Epithelial cell of proximal tubule (primary cell): Measurements from ENCODE around the gene LIFR. TPM values are rescaled to one million over a fixed set of nuclear protein-coding genes. Genes with fewer than 3 reads are reported as not detected.

Experiments used
- DNase-seq: peaks from one replicate; pipeline ENCODE4 v3.0.0-alpha.2; 2011; ENCODE audit warnings: low read depth
- H3K4me3 ChIP-seq: 2 replicates; pipeline ENCODE4 v1.5.1; 2011; ENCODE audit warnings: low read depth, mild to moderate bottlenecking, low read length
- total RNA-seq: library from RNA; depleted of rRNA; stranded (reverse); fragments of >200 nt; gene quantifications from 2 replicates; pipeline ENCODE4 v1.2.3, GENCODE V29; 2015
- TF ChIP-seq, protein P1 (sequence below): conservative IDR thresholded peaks from 2 replicates; pipeline ENCODE4 v1.5.1; 2012; ENCODE audit warnings: low read depth, mild to moderate bottlenecking, low read length

The LIFR gene
- total RNA-seq, 1 donor from 2014 or later: 17.1 TPM

DNA sequence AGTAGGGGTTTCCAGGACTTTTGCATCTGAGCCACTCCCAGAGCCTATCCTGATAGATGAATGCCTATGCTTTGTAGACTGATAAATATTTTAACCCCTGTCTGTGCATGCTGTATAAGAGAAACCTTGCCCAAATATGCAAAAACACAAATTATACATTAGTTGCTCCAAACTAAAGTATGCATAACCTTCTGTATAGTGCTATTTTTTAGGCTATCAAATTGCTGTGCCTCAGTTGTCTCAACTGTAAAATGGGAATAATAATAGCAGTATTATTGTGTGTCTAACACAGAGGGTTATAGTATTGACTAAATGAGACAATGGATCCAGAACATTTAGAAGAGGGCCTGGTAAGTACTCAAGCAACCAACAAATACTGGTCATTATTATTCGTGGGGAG, 117.7 kb downstream of the LIFR start:
- H3K4me3 ChIP-seq: no peak overlapping the region
- TF ChIP-seq, protein P1, sequence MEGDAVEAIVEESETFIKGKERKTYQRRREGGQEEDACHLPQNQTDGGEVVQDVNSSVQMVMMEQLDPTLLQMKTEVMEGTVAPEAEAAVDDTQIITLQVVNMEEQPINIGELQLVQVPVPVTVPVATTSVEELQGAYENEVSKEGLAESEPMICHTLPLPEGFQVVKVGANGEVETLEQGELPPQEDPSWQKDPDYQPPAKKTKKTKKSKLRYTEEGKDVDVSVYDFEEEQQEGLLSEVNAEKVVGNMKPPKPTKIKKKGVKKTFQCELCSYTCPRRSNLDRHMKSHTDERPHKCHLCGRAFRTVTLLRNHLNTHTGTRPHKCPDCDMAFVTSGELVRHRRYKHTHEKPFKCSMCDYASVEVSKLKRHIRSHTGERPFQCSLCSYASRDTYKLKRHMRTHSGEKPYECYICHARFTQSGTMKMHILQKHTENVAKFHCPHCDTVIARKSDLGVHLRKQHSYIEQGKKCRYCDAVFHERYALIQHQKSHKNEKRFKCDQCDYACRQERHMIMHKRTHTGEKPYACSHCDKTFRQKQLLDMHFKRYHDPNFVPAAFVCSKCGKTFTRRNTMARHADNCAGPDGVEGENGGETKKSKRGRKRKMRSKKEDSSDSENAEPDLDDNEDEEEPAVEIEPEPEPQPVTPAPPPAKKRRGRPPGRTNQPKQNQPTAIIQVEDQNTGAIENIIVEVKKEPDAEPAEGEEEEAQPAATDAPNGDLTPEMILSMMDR: no peak
- no peak for DNase-seq

DNA sequence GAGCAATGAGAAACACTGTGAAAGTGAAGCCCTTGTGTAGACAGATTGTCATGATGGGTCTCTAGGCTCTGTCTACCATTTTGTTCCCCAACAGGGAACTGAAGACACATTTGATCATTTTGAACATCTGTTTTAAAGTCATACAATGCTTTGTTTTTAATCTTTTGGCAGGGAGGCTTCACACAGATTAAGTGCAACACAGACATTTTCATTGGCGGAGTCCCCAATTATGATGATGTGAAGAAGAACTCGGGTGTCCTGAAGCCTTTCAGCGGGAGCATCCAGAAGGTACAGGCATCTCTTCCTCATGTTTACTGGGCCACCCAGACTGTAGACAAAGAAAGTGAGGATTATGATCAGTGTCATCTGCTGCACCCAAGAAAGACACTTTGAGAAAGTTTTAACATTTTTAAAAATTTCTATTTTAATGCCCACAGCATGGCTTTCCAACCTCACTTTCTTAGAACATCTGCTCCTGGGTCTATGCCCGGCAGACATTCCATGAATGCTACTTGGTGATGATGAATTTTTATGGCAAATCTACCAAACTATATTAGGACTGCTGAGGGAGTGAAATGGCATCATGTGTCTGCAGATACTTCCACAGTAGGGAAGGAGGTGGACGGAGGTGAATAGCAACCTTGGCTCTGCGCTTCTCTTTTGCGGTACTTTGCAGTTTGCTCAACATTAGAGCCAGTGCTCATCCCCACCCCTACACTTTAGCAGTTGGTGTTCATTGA, 121.3 kb downstream of the LIFR start:
- no peak for DNase-seq
- no peak overlapping the region for H3K4me3 ChIP-seq
- TF ChIP-seq, protein P1: no peak

DNA sequence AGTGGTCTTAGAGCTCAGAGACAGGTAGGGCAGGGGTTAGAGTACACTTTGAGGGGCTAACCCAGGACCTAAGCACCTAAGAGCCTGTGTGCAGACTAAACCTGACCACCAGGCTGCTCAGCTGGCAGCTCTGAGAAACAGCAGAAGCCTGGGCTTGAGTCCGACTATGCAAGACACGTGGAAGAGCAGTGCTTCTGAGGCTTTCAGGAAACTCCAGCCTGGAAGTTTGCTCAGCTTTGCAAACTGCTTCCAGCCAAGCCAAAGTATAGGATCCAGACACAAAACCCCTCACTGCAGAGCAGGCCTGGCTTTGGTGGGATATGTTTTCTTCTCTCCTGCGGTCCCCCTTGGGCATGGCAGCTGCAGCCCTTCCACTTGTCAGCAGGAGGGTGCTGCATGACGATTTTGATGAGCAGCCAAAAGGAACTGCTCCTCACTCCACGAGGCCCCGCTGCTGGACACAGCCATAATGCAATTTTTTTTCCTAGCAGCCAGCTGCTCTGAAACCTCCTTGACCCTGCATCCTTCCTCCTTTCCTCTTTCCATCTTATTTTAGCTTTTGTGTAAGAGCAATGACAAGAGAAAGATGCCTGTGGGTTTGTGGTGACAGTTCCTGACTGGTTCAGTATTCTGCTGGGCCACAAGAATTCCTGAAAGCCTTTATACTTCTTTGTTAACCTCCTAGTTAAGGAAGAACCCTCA, 123.1 kb downstream of the LIFR start:
- DNase-seq: no peak
- TF ChIP-seq, protein P1: no peak

DNA sequence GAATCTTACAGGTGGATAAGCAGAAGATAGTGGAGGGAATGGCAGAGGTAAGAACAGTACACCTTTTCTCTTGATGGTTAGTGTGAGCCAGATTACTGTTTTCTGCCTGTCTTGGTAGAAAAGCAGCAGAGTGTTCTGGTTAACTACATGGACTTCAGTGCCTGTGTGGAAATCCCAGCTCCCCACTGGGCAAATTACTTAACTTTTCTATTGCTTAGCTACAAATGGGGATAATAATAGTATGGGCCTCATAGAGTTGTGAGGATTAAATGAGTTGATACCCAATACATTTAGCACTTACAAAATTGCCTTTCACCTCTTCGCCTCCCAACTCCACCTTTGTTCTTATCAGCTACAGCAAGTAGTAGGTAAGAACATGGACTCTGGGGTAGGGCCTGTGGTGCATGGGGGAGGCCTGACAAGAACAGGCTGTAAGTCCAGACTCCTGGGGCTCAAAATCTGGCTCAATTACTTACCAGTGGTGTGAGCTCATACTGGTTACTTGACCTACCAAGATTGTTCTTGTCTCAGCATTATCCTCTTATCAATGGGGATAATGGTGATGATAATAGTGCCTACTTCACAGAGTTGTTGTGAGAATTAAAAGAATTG, 125.1 kb downstream of the LIFR start:
- TF ChIP-seq, protein P1: no peak
- no peak for DNase-seq
- H3K4me3 ChIP-seq: no peak overlapping the region

More for the DNA sequence above, 123.1 kb downstream of the LIFR start:
- H3K4me3 ChIP-seq: no peak overlapping the region

DNA sequence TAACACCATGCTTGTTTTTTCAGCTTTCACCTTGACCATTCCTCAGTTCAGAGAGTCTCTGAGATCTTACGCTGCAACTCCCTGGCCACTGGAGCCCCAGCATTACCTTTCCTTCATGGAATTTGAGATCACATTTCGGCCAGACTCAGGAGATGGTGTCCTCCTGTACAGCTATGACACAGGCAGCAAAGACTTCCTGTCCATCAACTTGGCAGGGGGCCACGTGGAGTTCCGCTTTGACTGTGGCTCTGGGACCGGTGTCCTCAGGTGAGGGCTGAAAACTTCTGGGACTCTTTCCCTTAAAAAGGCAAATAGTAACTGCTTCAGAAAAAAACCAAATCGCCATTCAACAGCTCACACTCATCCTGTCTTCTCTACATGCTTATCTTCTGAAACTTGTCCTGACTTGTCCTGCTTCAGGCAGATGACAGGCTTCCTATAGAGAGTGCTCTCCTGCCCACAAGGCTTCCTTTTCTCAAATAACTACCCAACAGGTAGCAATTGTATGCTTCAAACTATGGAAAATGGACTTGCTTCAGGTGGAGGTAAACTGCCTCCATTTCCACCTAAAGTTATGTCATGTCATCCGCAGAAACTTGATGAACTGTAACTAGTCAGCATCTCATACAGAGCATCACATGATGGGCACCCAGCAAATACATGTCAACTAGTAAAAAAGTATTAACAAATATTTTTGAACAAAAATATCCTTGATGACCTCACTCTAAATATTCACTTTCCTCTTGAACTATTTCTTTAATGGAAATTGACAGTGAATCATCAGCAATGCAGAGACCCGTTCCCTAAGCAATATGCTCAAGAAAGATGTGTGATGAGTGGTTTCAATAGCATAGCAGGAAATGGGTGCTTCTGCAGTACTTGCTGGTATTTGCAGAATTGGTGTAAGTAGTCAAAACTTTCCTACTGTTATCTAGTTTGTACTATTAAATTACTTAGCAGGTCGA, 129.2 kb downstream of the LIFR start:
- no peak for DNase-seq
- TF ChIP-seq, protein P1: no peak
- H3K4me3 ChIP-seq: no peak overlapping the region

DNA sequence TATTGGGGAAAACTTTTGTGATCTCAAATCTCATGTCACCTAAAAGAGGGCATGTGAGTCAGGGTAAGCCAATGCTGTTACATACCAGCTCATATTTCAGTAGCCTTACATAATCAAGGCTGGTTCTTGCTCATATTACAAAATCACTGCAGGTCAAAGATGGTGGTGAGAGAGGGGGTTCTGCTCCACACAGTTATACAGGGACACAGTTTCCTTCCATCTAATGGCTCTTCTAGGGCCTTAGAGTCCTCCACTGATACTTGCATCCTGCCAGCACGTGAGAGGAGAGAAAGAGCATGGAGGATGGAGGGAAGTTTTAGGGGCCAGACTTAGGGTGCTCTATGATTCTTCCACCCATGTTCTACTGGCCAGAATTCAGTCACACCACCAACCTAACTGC, 130.0 kb downstream of the LIFR start:
- TF ChIP-seq, protein P1: no peak
- H3K4me3 ChIP-seq: no peak overlapping the region
- DNase-seq: no peak
